Immature natural killer cell (primary cell): ENCODE measurements around the gene DYNC1H1. TPM values are rescaled to one million over a fixed set of nuclear protein-coding genes. Genes with fewer than 3 reads are reported as not detected.
A peak's percentile ranks its signal among the peaks of the same experiment; 100 is the strongest.

Source experiments
- DNase-seq, 3 donors: peaks; one replicate each; pipeline ENCODE4 v3.0.0; 2022; ENCODE audit warnings: mixed read lengths in 1 of 3
- H3K27ac Mint-ChIP-seq, 6 donors: one replicate each; pipeline ENCODE4 v1.8.0; 2020; ENCODE audit warnings: mixed read lengths in 6 of 6, mild to moderate bottlenecking in 5 of 6, inconsistent platforms in 4 of 6, moderate library complexity in 3 of 6
- H3K27me3 Mint-ChIP-seq, 3 donors: one replicate each; pipeline ENCODE4 v1.8.0; 2020 to 2021; ENCODE audit warnings: low read depth in 3 of 3, mild to moderate bottlenecking in 3 of 3, mixed read lengths in 3 of 3, moderate library complexity in 3 of 3, inconsistent platforms in 1 of 3
- H3K36me3 Mint-ChIP-seq, 3 donors: one replicate each; pipeline ENCODE4 v1.8.0; 2020; ENCODE audit warnings: mixed read lengths in 3 of 3, inconsistent platforms in 2 of 3, mild to moderate bottlenecking in 2 of 3
- H3K4me1 Mint-ChIP-seq, 2 donors: one replicate each; pipeline ENCODE4 v1.8.0; 2020; ENCODE audit warnings: inconsistent platforms in 2 of 2, mild to moderate bottlenecking in 2 of 2, mixed read lengths in 2 of 2, moderate library complexity in 1 of 2
- H3K4me3 Mint-ChIP-seq, 5 donors: one replicate each; pipeline ENCODE4 v1.8.0; 2020; ENCODE audit warnings: mild to moderate bottlenecking in 5 of 5, mixed read lengths in 5 of 5, inconsistent platforms in 3 of 5, moderate library complexity in 3 of 5
- H3K9me3 Mint-ChIP-seq, 6 donors: one replicate each; pipeline ENCODE4 v1.8.0; 2020; ENCODE audit warnings: mild to moderate bottlenecking in 6 of 6, mixed read lengths in 6 of 6, inconsistent platforms in 4 of 6, moderate library complexity in 3 of 6
- polyA plus RNA-seq, 3 donors: library from polyadenylated mRNA; unstranded; fragments of 300-500 nt; fragmentation: Illumina TruSeq; gene quantifications; one replicate each; pipeline ENCODE4 v1.2.3, GENCODE V29; 2021

DYNC1H1 gene
- polyA plus RNA-seq, result 10 to 100 TPM; 15.7 to 78.5 (median 25.5) TPM

- Mint-ChIP-seq H3K36me3 (peaks cover 0 to 3% (median 0%) of the 10 kb centered on the region in 3 donors), H3K4me1 (peaks cover 38 to 57% of the 10 kb centered on the region in 2 donors)
- peak; percentile 93 to 94 (median 93) for DNase-seq
These were observed at the start of gene DYNC1H1 for GRCh38 chr14:101964297-101965180. TSS of gene DYNC1H1 (plus strand) at chr14:101964573. CDS start at chr14:101964692, 119 bp downstream.

GRCh38 chr14:101915871-101916815 lies 48.2 kb upstream of the DYNC1H1 start:
- no peak for DNase-seq
- Mint-ChIP-seq H3K4me3 (no peak overlapping the region), H3K27me3 (peaks cover 4 to 23% (median 6%) of the 10 kb centered on the region in 3 donors), H3K27ac (peak overlapping the region; percentile 58 to 88 (median 76)), H3K4me1 (peaks cover 7 to 13% of the 10 kb centered on the region in 2 donors), H3K9me3 (no peaks in the 10 kb centered on the region), H3K36me3 (peaks cover 17 to 31% (median 22%) of the 10 kb centered on the region in 3 donors)

More at GRCh38 chr14:101964297-101965180, at the start of gene DYNC1H1:
- H3K4me3 Mint-ChIP-seq, result peak within 1 kb of the TSS; percentile 88 to 94 (median 91)
- H3K9me3 Mint-ChIP-seq, result no peaks in the 10 kb centered on the region
- peaks cover 2 to 16% (median 3%) of the 10 kb centered on the region in 3 donors for H3K27me3 Mint-ChIP-seq
- peak within 1 kb of the TSS; percentile 85 to 95 (median 93) for H3K27ac Mint-ChIP-seq

- no peak overlapping the region for H3K4me3 Mint-ChIP-seq
- peak overlapping the region; percentile 71 to 81 (median 78) for H3K27ac Mint-ChIP-seq
- peaks cover 7 to 13% of the 10 kb centered on the region in 2 donors for H3K4me1 Mint-ChIP-seq
- H3K36me3 Mint-ChIP-seq, result peaks cover 22 to 36% (median 26%) of the 10 kb centered on the region in 3 donors
- H3K9me3 Mint-ChIP-seq, result no peaks in the 10 kb centered on the region
- H3K27me3 Mint-ChIP-seq, result peaks cover 4 to 28% (median 7%) of the 10 kb centered on the region in 3 donors
- DNase-seq, result no peak
These were observed 47.5 kb upstream of the DYNC1H1 start for GRCh38 chr14:101916816-101917412.

GRCh38 chr14:101917413-101918017 lies 46.9 kb upstream of the DYNC1H1 start:
- Mint-ChIP-seq H3K9me3 (no peaks in the 10 kb centered on the region), H3K36me3 (peaks cover 17 to 31% (median 21%) of the 10 kb centered on the region in 3 donors), H3K27me3 (peaks cover 4 to 31% (median 7%) of the 10 kb centered on the region in 3 donors), H3K4me1 (peaks cover 7 to 13% of the 10 kb centered on the region in 2 donors), H3K4me3 (no peak overlapping the region), H3K27ac (peak overlapping the region; percentile 71 to 81 (median 78))
- no peak for DNase-seq

- H3K4me3 Mint-ChIP-seq, result no peak overlapping the region
- no peak for DNase-seq
- H3K27me3 Mint-ChIP-seq, result peaks cover 4 to 31% (median 7%) of the 10 kb centered on the region in 3 donors
- no peaks in the 10 kb centered on the region for H3K9me3 Mint-ChIP-seq
- peaks cover 7 to 13% of the 10 kb centered on the region in 2 donors for H3K4me1 Mint-ChIP-seq
- peak overlapping the region in 5 of 6 donors; percentile 72 to 82 (median 80) for H3K27ac Mint-ChIP-seq
- H3K36me3 Mint-ChIP-seq, result peaks cover 16 to 33% (median 20%) of the 10 kb centered on the region in 3 donors
These were observed 46.0 kb upstream of the DYNC1H1 start for GRCh38 chr14:101918065-101918989.

GRCh38 chr14:101920271-101920670 lies 44.1 kb upstream of the DYNC1H1 start:
- H3K4me1 Mint-ChIP-seq, result peaks cover 7 to 13% of the 10 kb centered on the region in 2 donors
- H3K4me3 Mint-ChIP-seq, result no peak overlapping the region
- H3K36me3 Mint-ChIP-seq, result peaks cover 13 to 25% (median 13%) of the 10 kb centered on the region in 3 donors
- peaks cover 3 to 32% (median 7%) of the 10 kb centered on the region in 3 donors for H3K27me3 Mint-ChIP-seq
- no peak for DNase-seq
- no peaks in the 10 kb centered on the region for H3K9me3 Mint-ChIP-seq
- peak overlapping the region in 5 of 6 donors; percentile 29 to 78 (median 73) for H3K27ac Mint-ChIP-seq

- Mint-ChIP-seq H3K27ac (peak overlapping the region in 5 of 6 donors; percentile 22 to 81 (median 41)), H3K27me3 (peaks cover 0 to 18% (median 6%) of the 10 kb centered on the region in 3 donors), H3K4me1 (peaks cover 0 to 6% of the 10 kb centered on the region in 2 donors), H3K36me3 (peaks cover 13 to 32% (median 16%) of the 10 kb centered on the region in 3 donors), H3K4me3 (no peak overlapping the region), H3K9me3 (no peaks in the 10 kb centered on the region)
- no peak for DNase-seq
These were observed 41.5 kb upstream of the DYNC1H1 start for GRCh38 chr14:101922866-101923265.

- peaks cover 7 to 30% (median 10%) of the 10 kb centered on the region in 3 donors for H3K36me3 Mint-ChIP-seq
- no peaks in the 10 kb centered on the region for H3K9me3 Mint-ChIP-seq
- peaks cover 2 to 38% (median 6%) of the 10 kb centered on the region in 3 donors for H3K27me3 Mint-ChIP-seq
These were observed 39.2 kb upstream of the DYNC1H1 start for GRCh38 chr14:101925152-101925551.

GRCh38 chr14:101926085-101926484 lies 38.3 kb upstream of the DYNC1H1 start:
- no peaks in the 10 kb centered on the region for H3K9me3 Mint-ChIP-seq
- peaks cover 7 to 27% (median 10%) of the 10 kb centered on the region in 3 donors for H3K36me3 Mint-ChIP-seq
- peak overlapping the region in 3 of 6 donors; percentile 19 to 68 (median 48) for H3K27ac Mint-ChIP-seq
- DNase-seq, result no peak
- H3K4me1 Mint-ChIP-seq, result peaks cover 0 to 2% of the 10 kb centered on the region in 2 donors
- peaks cover 2 to 46% (median 7%) of the 10 kb centered on the region in 3 donors for H3K27me3 Mint-ChIP-seq
- no peak overlapping the region for H3K4me3 Mint-ChIP-seq

More at GRCh38 chr14:101925152-101925551, 39.2 kb upstream of the DYNC1H1 start:
- peak overlapping the region in 2 of 6 donors; percentile 42 to 53 for H3K27ac Mint-ChIP-seq
- no peak for DNase-seq
- peaks cover 0 to 2% of the 10 kb centered on the region in 2 donors for H3K4me1 Mint-ChIP-seq
- H3K4me3 Mint-ChIP-seq, result peak overlapping the region in 1 of 5 donors; percentile 33

- Mint-ChIP-seq H3K27me3 (peaks cover 2 to 42% (median 6%) of the 10 kb centered on the region in 3 donors), H3K36me3 (peaks cover 4 to 23% (median 7%) of the 10 kb centered on the region in 3 donors), H3K27ac (peak overlapping the region in 4 of 6 donors; percentile 18 to 68 (median 41)), H3K4me1 (peaks cover 0 to 2% of the 10 kb centered on the region in 2 donors), H3K9me3 (no peaks in the 10 kb centered on the region), H3K4me3 (no peak overlapping the region)
- no peak for DNase-seq
These were observed 37.8 kb upstream of the DYNC1H1 start for GRCh38 chr14:101926620-101927019.

GRCh38 chr14:101927859-101928258 lies 36.5 kb upstream of the DYNC1H1 start:
- peak overlapping the region in 5 of 6 donors; percentile 49 to 78 (median 70) for H3K27ac Mint-ChIP-seq
- H3K4me3 Mint-ChIP-seq, result no peak overlapping the region
- H3K9me3 Mint-ChIP-seq, result no peaks in the 10 kb centered on the region
- no peak for DNase-seq
- H3K36me3 Mint-ChIP-seq, result peaks cover 0 to 18% (median 3%) of the 10 kb centered on the region in 3 donors
- H3K4me1 Mint-ChIP-seq, result peaks cover 0 to 2% of the 10 kb centered on the region in 2 donors
- peaks cover 2 to 40% (median 7%) of the 10 kb centered on the region in 3 donors for H3K27me3 Mint-ChIP-seq
